Activated CD4-positive, alpha-beta T cell treated with anti-CD3 and anti-CD28 coated beads, Interleukin-10, Interleukin-2, amounts not matched to agents 100 ng/mL and 50 ng/mL, durations not matched to agents 16 hours and 8 hours (primary cell): ENCODE measurements around the gene ZCWPW2.

Experiments used
- DNase-seq: peaks from one replicate; pipeline ENCODE4 v3.0.0-alpha.2; 2020

Gene ZCWPW2

DNA sequence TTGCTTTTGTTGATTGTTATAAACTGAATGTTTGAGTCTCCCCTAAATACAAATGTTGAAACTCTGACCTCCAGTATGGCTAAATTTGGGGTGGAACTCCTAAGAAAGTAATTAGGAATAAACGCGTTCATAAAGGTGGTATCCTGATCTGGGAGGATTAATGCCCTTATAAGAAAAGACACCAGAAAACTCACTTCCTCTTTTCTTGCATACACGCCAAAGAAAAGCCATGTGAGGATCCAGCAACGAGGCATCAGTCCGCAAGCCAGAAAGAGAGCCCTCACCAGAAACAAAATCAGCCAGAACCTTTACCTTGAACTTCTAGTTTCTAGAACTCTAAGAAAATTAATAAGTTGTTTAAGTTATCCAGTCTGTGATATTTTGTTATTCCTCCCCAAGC is 37.5 kb downstream of the ZCWPW2 start:
- no peak for DNase-seq

DNA sequence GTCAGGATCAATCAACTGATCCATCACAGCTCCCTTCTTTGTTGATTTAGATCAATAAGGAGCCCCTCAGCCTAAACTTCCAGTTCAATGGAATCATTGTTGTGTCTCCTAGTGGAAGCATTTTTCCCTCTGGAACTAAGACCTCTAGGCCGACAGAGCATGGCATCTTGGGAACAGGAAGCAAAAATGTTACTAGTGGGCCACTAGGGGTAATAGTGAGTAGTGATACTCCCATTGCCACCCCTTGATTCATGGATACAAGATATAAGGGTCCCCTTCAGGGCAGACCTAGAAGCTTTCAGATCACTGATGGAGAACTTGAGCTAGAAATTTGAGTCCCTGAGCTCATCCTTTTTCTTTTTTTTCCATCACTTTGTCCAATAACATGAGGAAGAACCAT is 40.5 kb downstream of the ZCWPW2 start:
- no peak for DNase-seq

GRCh38 chr3:28399206-28399605 is 50.7 kb downstream of the ZCWPW2 start:
- DNase-seq = no peak

DNA sequence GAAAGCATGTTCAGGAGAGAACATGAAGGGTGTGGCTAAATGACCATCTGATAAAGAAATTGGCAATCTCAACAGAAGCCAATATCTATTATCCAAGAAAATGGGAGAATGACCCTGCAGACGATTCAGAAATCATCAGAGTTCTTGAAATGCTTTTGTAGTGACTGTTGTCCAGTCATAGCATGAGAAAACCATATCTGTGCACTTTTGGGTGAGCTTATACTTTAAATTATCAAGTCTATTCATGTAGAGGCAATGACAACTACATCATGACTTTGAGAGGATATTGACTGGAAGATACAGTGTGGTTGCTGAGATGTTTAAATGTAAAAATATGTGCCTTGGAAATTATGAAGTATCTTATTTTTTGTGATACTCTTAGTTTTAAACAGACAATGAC is 57.7 kb downstream of the ZCWPW2 start:
- DNase-seq = no peak

GRCh38 chr3:28449398-28449797 is 100.9 kb downstream of the ZCWPW2 start:
- no peak for DNase-seq

DNA sequence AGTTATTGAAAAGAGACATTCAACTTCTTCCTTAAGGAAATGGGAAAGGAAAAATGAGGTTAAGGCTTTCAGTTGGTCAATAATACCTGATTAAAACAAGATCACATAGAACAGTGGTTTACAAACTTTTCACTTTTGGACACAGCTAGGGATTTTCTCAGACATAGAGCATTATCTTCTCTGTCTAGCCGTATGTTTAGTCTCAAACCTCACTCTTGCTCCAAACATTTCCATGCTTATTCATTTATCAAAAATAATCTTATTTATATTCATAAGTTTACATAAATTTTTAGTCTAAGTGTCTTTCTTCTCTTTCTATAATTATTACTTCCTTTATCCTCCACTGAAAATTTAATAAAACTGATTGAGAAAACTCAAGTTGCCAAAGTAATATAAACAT is 114.3 kb downstream of the ZCWPW2 start:
- no peak for DNase-seq

GRCh38 chr3:28467414-28467813 is 118.9 kb downstream of the ZCWPW2 start:
- no peak for DNase-seq

GRCh38 chr3:28476194-28476593 is 127.7 kb downstream of the ZCWPW2 start:
- peak; percentile 20 for DNase-seq

DNA sequence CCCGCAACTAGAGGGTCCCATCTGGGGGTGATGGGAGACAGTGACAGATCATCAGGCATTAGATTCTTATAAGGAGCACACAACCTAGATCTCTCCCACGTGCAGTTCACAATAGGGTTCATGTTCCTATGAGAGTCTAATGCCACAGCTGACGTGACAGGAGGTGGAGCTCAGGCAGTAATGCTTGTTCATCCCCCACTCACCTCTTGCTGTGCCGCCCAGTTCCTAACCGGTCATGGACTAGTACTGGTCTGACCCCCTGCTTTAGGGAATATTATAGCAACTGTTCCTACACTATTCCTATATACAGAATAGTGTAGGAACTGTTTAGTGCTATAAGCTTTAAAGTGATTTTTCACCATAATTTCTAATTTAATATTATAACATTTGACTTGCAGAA is 128.2 kb downstream of the ZCWPW2 start:
- DNase-seq = no peak

- DNase-seq = no peak
These were observed 136.6 kb downstream of the ZCWPW2 start for GRCh38 chr3:28485164-28485563.

GRCh38 chr3:28495301-28495700 is 146.8 kb downstream of the ZCWPW2 start:
- DNase-seq = no peak

DNA sequence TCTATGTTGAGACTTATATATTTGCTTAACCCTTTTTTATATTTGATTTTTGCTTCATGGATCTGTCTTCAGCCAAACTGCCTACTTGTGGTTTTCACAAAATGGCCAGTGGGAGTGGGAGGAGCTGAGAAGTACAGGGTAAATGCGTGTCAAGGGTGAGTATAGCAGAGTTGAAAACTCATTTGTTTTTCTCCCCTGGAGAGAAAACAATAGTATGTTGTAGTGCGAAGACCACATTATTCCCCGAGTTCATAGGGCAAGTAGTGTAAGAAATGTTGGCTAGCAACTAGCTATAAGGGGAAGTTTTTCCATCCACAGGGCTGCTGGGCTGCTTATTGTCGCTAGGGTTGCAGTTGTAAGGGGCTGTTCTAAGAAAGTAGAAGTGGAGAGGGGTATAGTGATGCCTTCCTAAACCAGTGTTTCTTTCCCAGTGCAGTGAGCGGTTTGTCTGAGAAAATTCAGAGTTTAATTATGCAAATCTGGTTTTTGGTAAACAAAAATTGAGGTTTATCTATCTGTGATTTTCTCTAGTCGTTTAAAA is 153.9 kb downstream of the ZCWPW2 start:
- DNase-seq = no peak

DNA sequence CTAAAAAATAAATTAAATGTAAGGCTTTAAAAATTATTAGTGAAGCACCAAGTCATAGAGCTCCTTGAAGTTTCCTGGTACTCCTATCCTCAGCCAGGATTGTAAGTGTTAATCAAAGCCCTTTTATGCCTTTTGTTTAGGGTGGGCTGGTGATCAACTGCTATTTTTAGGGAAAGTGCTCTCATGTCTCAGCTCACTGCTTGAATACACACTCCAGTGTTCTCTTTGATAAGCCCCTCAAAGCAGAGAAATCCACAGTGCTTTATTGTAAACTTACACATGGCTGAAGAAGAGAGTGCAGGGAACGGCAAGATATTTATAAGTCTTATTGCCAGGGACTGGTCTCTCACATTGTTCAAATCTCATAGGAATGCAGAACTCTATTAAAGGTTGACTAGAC is 156.5 kb downstream of the ZCWPW2 start:
- DNase-seq = no peak

DNA sequence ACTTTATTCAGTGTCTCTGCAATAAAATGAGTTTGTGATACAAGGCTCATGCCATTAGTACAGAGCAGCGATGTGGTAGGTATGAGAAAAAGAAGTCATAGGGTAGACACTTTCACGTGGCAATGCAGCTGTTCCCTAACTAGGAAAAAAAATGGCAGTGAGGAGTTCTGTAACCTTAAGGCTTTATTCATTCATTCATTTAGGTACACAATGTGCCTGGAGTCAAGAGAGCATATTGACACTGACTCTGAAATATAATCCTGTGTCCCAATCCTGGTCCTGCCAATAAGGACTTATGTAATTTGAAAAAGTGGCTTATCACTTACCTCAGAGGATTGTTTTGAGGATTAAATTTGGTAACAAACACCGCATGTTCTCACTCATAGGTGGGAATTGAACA is 173.1 kb downstream of the ZCWPW2 start:
- no peak for DNase-seq

- no peak for DNase-seq
These were observed 193.8 kb downstream of the ZCWPW2 start for GRCh38 chr3:28542351-28542750.

DNA sequence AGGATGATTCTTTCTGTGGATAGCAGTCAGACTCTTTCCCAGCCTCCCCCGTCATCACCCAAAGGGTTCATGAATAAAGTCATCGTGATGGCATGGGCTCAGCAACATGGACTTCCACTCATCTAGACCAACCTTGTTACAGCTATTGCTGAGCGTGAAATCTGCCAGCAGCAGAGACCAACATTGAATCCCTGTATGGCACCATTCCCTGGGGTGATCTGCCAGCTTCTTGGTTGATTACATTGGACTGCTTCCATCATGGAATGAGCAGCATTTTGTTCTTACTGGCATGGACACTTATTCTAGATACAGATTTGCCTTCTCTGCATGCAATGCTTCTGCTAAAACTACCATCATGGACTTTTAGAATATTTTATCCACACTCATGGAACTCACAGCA is 195.7 kb downstream of the ZCWPW2 start:
- DNase-seq = no peak

- DNase-seq = no peak
These were observed 196.3 kb downstream of the ZCWPW2 start for GRCh38 chr3:28544831-28545230.

DNA sequence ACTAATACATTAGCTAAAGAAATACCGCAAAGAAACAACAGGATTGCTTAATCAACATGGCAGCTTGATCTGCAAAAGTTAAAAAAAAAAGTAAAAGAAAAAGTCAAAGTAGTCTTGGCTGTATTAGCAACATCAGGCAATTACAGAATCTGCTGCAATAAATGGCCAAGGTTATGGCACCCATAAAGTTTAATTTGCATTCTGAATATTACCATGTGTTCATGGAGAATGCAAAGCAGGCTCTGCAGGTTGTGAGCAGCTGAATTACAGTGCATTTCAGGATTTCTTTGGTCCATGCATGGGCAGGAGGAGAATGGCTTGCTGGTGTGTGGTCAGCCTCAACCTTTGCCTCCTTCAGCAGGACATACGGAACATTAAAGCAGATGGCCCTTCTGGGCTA is 199.2 kb downstream of the ZCWPW2 start:
- no peak for DNase-seq

DNA sequence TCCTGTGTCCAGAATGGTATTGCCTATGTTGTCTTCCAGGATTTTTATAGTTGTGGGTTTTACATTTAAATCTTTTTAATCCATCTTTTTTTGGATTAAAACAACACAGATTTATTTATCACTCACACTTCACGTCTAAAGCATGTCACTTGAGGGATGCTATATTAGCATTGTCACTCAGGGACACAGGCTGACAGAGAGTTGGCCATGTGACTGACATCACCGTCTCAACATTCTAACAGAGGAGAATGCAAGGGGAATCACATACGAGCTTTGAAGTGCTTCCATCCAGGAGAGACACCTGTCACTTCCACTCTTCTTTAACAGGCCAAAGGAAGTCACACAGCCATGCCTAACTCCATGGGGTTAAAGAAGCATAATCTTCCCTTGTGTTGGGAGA is 204.7 kb downstream of the ZCWPW2 start:
- DNase-seq = no peak

- DNase-seq = no peak
These were observed 207.7 kb downstream of the ZCWPW2 start for GRCh38 chr3:28556195-28556594.

GRCh38 chr3:28564211-28564610 is 215.7 kb downstream of the ZCWPW2 start:
- DNase-seq = no peak

DNA sequence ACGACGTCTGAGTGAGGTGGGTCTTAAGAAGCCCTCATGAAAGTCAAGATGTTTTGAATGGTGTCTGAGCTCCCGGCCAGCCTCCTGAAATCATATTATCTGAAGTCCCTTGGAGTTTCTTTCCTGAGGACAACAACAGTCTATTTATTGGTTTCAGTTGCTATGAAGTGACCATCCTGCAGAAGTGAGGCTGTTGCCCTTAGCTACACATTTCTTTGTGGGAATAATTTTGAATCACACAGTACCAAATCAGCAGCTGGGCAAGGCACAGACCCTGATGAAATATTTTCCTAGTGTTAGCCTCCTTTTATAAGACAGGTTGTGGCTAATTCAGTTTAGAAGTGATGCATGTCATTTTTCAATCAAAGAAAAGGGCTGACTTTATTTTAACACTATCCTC is 220.8 kb downstream of the ZCWPW2 start:
- DNase-seq = no peak

DNA sequence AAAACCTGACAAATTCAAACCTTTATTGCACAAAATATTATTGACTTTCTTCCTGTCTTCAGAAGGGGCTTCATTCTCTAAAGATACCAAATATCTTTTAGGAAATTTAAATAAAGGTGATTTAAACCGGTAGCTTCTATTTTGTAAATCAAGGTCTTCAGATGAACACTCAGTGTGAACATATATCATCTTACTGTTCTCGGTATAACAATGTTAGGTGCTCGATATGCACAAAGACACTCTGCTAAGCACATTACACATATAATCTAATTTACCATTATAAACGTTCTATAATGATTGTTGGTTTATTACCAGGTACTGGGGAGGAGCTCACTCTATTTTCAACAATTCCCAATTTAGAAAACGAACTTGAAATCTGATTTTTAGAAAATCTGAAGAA is 225.5 kb downstream of the ZCWPW2 start:
- DNase-seq = no peak

DNA sequence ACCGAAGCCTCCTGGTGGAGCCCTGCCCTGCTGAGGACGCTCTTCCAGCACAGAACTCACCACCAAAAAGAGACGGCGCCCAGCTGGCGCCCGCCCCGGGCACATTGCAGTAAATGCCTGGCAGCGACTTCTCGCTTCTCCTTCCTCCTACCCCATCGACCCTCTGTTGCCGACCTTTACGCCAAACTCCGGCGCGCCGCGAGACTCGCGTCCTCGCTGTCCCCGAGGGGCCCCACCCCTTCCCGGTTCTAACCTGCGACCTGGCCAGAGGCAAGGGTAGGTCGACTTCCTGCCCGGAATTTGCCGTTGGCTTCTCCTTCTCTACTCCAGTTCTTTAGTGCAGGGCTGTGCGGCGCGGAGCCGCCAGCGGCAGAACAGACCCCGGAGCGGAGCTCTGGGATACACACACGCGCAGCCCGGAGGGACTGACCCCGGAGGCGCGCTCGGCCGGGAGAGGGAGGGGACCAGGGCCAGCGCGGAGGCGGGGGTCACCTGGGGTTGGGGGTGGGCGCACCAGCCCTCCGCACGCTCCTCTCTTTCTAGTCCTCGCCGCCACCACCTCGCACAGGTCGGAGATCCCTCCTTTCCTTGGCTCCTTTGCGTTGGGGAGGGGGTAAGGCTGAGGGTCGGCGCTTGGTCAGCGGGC is 226.7 kb downstream of the ZCWPW2 start:
- no peak for DNase-seq
